Activated naive CD4-positive, alpha-beta T cell treated with anti-CD3 and anti-CD28 coated beads for 36 hours (primary cell): Measurements from ENCODE around the gene BCL2. TPM values are rescaled to one million over a fixed set of nuclear protein-coding genes. Genes with fewer than 3 reads are reported as not detected.

Experiments used
- CTCF ChIA-PET: fragments of 350-600 bp; sonication (Branson Sonifier 250); formaldehyde crosslinking; loops from one replicate; lab custom pipeline; 2021; ENCODE audit warnings: antibody characterized with exemption; lab: Charles Lee
- DNase-seq: peaks from one replicate; pipeline ENCODE4 v3.0.0-alpha.2; 2020
- H3K27ac Mint-ChIP-seq: one replicate; pipeline ENCODE4 v1.8.0; 2021; ENCODE audit warnings: mild to moderate bottlenecking, mixed read lengths
- H3K27me3 Mint-ChIP-seq: one replicate; pipeline ENCODE4 v1.8.0; 2021; ENCODE audit warnings: low read depth, mixed read lengths
- H3K36me3 Mint-ChIP-seq: one replicate; pipeline ENCODE4 v1.8.0; 2021; ENCODE audit warnings: low read depth, mixed read lengths
- H3K4me1 Mint-ChIP-seq: one replicate; pipeline ENCODE4 v1.8.0; 2021; ENCODE audit warnings: low read depth, mixed read lengths
- H3K4me3 Mint-ChIP-seq: one replicate; pipeline ENCODE4 v1.8.0; 2021; ENCODE audit warnings: mild to moderate bottlenecking, moderate library complexity, mixed read lengths
- H3K9me3 Mint-ChIP-seq: one replicate; pipeline ENCODE4 v1.8.0; 2021; ENCODE audit warnings: mixed read lengths
- intact Hi-C: fragments of 100-400 bp; cut with micrococcal nuclease; formaldehyde crosslinking; loops from one replicate; pipeline ENCODE4 v1.15.1; 2023
- total RNA-seq, 2 experiments: library from RNA; stranded (reverse); gene quantifications; one replicate each; pipeline ENCODE4 v1.2.3, GENCODE V29; 2021

BCL2 gene
- total RNA-seq, 2 experiments from 2014 or later, result 48.4 to 49.6 TPM

DNA sequence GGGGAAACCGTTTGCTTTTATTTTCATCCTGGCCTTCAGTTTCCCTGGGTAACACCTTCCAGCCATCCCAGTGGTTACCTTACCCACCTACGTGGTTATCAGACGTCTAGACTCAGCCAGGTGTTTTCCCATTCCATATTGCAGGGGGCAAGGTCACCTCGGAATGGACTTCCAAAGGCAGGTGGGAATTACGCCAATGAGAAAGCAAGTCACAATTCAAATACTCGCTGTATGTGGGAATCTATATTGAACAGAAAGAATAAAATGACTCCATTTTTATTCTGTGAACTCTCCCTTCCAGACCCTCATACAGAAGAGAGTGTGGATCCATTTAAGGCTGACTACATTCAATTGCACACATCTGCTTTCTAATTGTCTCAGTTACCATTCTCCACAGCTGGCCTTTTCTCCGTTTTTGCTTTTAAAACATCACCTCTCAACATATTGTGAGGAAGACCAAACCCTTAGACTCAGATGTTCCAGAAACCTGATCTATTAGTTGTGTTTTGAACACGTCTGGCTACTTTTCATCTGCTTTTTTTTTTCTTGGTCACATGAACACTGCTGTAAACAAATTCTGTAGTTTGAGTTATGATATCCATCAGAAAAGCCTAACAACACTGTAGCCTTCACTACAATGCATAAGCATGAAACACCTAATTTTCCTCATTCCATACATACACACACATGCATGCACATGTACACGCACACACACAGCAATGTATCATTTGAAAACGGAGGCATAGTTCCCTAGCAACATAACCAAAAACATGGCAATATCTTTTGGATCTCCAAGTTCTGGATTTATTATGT lies 59.8 kb downstream of the BCL2 start:
- Mint-ChIP-seq H3K27me3 (no peaks in the 10 kb centered on the region), H3K4me3 (no peak overlapping the region), H3K9me3 (peaks cover 3% of the 10 kb centered on the region), H3K4me1 (peaks cover 71% of the 10 kb centered on the region), H3K27ac (no peak overlapping the region), H3K36me3 (peaks cover 46% of the 10 kb centered on the region)
- CTCF ChIA-PET, result no interaction called here
- DNase-seq, result no peak
- intact Hi-C loops, result loop anchor here (5.0 kb wide), 1 partner anchor 33 kb away; no protein-coding TSS in a partner anchor

DNA sequence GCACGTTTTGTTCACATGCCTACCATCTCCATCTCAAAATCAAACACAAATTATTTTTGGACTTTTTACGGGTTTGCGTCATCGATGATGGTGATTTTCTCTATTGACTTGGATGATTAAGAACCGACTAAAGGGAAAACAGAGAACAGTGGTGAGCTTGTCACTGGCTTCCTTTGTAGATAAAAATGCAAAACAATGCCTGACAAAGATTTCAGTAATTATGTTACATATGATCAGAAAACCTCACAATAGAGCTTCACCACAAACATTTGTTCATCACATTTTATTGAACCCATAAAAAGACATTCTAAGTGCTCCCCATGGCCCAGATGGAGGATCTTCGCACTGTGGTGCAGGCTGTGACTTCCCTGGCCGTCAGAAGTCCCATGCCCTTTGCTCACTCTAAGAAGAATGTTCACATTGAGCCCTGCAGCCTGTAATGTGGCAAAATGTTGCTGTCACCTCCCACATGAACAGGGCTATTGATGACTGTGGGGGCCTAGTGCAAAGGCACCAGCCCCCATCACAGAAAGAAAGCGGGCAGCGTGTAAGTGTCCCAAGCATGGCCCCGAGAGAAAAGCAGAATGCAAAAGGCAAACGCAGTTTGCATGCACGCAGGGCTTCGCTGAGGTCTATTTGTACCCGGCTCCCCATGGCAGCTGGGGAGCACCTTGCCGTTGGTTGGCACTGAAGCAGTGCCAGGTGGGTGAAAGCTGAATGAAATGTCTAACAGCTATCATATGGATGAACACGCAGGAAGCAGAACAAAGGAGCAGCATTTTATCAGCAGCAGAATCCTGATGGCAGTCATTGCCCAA lies 60.6 kb downstream of the BCL2 start:
- Mint-ChIP-seq H3K9me3 (peaks cover 6% of the 10 kb centered on the region), H3K4me3 (peak overlapping the region; percentile 32), H3K36me3 (peaks cover 47% of the 10 kb centered on the region), H3K4me1 (peaks cover 75% of the 10 kb centered on the region), H3K27me3 (no peaks in the 10 kb centered on the region), H3K27ac (no peak overlapping the region)
- intact Hi-C loops, result loop anchor here (5.0 kb wide), 1 partner anchor 33 kb away; no protein-coding TSS in a partner anchor
- DNase-seq, result no peak
- CTCF ChIA-PET, result interaction anchor here (1.0 to 1.8 kb wide), 2 partner anchors 10 to 59 kb away, joined by 3 to 4 read pairs; no protein-coding TSS in a partner anchor

DNA sequence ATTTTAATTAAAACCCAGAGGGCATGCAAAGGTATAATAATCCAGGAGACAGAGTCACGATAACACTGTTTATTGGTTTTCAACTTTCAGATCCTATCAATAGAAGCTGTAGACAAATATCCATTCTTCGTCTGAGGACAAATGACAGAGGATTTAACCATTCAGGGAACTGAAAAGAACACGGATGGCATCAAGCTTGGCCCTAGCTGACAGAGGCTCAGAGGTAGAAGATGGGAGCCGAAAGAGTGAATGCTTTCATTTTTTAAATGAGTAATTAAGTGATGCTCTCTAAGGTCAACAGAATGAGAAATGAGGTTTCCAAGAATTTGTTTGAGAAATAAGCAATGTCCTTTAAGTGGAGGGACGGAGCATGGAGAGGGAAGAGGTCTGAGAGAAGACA lies 62.1 kb downstream of the BCL2 start:
- CTCF ChIA-PET, result interaction anchor here (1.8 kb wide), 1 partner anchor 61 kb away, joined by 4 read pairs; no protein-coding TSS in a partner anchor
- Mint-ChIP-seq H3K4me3 (no peak overlapping the region), H3K9me3 (peaks cover 8% of the 10 kb centered on the region), H3K27me3 (no peaks in the 10 kb centered on the region), H3K36me3 (peaks cover 51% of the 10 kb centered on the region), H3K4me1 (peaks cover 79% of the 10 kb centered on the region), H3K27ac (no peak overlapping the region)
- intact Hi-C loops, result loop anchor here (5.0 kb wide), 1 partner anchor 35 kb away; no protein-coding TSS in a partner anchor
- DNase-seq, result no peak

DNA sequence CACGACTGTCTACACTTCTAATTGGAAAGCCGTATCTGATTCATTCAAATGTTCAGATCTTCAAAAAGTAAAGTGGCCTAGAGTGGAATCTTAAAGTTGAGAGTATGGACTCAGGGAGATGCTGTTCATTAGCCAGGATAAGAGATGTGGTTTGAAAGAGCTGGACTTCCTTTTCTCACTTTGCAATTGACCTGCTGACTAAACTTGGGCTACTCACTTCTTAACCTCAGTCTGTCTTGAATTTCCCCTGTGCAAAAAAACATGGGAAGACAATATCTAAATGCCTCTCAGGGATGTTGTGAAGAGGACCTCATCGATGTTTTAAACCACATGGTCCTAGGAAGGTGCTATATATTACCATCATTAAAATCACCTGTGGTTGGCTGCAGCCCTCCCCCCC lies 64.1 kb downstream of the BCL2 start:
- Mint-ChIP-seq H3K27me3 (no peaks in the 10 kb centered on the region), H3K36me3 (peaks cover 50% of the 10 kb centered on the region), H3K4me1 (peaks cover 75% of the 10 kb centered on the region), H3K9me3 (peaks cover 7% of the 10 kb centered on the region), H3K4me3 (no peak overlapping the region), H3K27ac (no peak overlapping the region)
- DNase-seq, result no peak
- intact Hi-C loops, result loop anchor here (2.0 to 5.0 kb wide), 2 partner anchors 37 to 45 kb away; no protein-coding TSS in a partner anchor
- CTCF ChIA-PET, result interaction anchor here (0.8 to 1.5 kb wide), 2 partner anchors 52 to 63 kb away, joined by 3 to 6 read pairs; no protein-coding TSS in a partner anchor

DNA sequence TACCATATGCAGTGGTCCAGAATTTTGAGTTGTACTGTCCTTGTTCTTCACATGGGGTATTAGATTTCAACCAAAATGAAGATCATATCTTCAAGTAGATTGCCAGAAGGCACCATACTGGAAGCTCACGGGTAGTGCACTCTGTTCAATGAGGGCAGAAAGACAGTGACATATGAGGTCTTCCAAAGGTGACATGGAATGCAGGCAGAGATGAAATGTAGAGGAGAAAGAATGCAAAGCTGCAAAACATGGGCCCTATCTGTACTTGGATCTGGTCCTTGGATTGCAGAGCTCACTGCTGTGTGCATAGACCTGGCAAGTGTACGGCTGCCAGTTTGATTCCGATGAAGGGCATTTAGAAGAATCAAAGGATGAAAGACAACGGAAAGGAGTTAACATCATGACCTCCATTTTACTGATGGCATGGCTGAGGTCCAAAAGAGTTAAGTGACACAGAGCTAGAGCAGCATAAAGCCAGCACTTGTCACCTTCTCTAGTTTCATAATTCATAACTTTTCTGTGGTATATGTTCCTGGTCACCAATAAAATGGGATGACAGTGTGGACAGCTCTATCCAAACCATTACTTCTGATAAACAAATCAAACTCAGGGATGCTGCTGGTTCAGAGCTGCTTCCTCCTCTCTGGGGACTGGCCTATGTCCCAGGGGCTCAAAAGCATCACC lies 64.7 kb downstream of the BCL2 start:
- DNase-seq, result no peak
- Mint-ChIP-seq H3K27ac (peak overlapping the region; percentile 39), H3K4me1 (peaks cover 74% of the 10 kb centered on the region), H3K27me3 (no peaks in the 10 kb centered on the region), H3K36me3 (peaks cover 52% of the 10 kb centered on the region), H3K4me3 (no peak overlapping the region), H3K9me3 (peaks cover 7% of the 10 kb centered on the region)
- intact Hi-C loops, result loop anchor here (2.0 to 5.0 kb wide), 2 partner anchors 37 to 46 kb away; no protein-coding TSS in a partner anchor
- CTCF ChIA-PET, result interaction anchor here (0.8 kb wide), 1 partner anchor 53 kb away, joined by 3 read pairs; no protein-coding TSS in a partner anchor

DNA sequence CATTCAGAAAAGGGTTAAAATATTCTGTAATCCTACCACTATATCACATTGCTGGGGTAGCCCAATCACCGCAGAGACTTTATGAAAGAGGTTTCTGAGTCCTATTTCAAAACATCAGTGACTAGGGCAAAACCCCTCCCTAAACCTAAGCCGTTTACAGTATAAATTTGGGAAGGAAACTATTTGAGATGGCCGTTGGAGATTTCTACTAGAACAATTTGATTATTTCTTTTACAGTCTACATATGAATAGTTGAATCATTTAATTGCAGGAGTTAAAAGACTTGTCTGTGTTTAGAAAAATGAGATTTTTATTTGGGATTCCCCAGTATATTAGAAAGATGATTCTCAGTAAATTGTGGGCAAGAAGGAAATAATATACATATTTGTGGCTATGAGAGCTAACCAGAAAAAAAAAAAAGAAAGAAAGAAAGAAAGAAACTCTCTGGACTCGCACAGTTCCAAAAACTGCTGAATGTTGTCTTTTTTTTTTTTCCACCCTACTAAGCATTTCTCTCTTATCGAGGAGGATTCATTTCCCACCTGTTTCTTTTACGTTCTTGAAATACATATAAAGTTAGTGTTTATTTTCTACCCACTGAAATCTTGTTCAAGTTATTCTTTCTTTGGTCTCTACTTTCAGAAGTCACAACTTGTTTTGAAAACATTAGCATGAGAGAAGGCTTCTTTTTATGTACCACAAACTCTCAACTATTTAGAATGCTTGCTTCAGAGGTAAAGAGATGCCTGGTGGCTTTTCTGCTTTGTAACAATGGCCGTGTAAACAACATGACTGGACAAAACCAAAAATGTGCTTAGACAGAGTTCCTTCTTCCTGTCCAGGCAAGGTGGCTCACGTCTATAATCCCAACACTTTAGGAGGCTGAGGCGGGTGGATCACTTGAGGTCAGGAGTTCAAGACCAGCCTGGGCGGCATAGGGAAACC lies 65.9 kb downstream of the BCL2 start:
- H3K27me3 Mint-ChIP-seq, result no peaks in the 10 kb centered on the region
- peaks cover 71% of the 10 kb centered on the region for H3K4me1 Mint-ChIP-seq
- CTCF ChIA-PET, result no interaction called here
- H3K27ac Mint-ChIP-seq, result peak overlapping the region; percentile 53
- peaks cover 7% of the 10 kb centered on the region for H3K9me3 Mint-ChIP-seq
- intact Hi-C loops, result loop anchor here (2.0 kb wide), 2 partner anchors 21 to 47 kb away; no protein-coding TSS in a partner anchor
- peaks cover 52% of the 10 kb centered on the region for H3K36me3 Mint-ChIP-seq
- no peak for DNase-seq
- no peak overlapping the region for H3K4me3 Mint-ChIP-seq

DNA sequence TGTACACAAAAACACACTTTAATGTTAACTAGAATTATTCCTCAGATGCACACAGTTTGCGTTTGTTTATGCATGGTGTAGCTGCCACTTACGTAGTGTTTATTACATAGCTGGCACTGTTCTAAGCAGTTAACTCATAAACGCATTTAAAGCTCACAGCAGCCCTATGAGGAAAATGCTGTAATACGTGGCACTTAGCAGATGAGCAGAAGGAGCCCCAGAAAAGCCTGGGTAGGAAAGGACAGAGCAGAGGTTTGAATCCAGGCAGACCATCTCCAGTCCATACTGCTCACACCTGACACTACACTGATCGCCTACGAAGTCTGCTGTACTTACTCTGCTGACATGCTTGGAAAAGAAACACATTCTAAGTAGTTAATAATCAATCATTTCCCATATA lies 66.6 kb downstream of the BCL2 start:
- Mint-ChIP-seq H3K4me1 (peaks cover 68% of the 10 kb centered on the region), H3K9me3 (peaks cover 7% of the 10 kb centered on the region), H3K36me3 (peaks cover 56% of the 10 kb centered on the region), H3K4me3 (no peak overlapping the region), H3K27ac (no peak overlapping the region), H3K27me3 (no peaks in the 10 kb centered on the region)
- no peak for DNase-seq
- CTCF ChIA-PET, result no interaction called here
- intact Hi-C loops, result loop anchor here (2.0 kb wide), 1 partner anchor 20 kb away; no protein-coding TSS in a partner anchor

DNA sequence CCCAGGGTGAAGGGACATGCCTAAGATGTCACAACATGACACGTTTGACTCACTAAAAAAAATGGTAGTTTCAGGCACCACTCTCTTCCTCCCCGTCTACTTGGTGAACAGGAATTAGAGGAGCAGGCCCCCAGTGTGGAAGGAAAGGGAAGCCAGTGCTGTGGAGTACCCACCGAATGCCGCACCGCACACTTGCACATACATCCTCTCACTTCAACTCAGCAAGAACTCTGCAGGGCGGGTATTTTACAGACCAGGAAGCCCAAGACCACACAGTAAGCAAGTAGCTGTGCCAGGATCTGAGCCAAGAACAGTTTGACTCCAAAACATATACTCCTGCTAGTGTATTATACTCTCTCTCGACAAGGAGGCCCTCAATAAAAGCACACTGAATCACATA lies 69.8 kb downstream of the BCL2 start:
- CTCF ChIA-PET, result no interaction called here
- H3K36me3 Mint-ChIP-seq, result peaks cover 50% of the 10 kb centered on the region
- H3K27ac Mint-ChIP-seq, result peak overlapping the region; percentile 55
- intact Hi-C loops, result no loop called here
- peaks cover 63% of the 10 kb centered on the region for H3K4me1 Mint-ChIP-seq
- peak; percentile 45 for DNase-seq
- peak overlapping the region; percentile 22 for H3K4me3 Mint-ChIP-seq
- no peaks in the 10 kb centered on the region for H3K27me3 Mint-ChIP-seq
- peaks cover 9% of the 10 kb centered on the region for H3K9me3 Mint-ChIP-seq

DNA sequence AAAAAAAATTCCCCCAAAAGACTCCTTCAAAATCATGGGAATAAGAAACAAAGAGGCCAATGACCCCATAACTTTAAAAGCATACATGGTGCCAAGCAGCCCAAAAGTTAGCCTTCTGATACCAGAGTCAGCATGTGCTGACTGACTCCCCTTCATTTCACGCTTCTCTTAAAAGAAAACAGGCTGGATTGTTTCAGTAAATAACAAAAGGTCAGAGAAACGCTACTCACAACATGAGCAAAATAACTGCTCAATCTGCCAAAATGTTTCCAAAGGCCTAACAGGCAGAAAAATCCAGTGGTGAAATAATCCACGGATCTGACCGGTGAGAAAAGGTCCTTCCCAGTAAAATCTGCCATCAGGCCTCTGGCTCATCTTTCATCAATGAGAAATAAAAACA lies 71.6 kb downstream of the BCL2 start:
- H3K4me3 Mint-ChIP-seq, result no peak overlapping the region
- H3K27me3 Mint-ChIP-seq, result no peaks in the 10 kb centered on the region
- intact Hi-C loops, result no loop called here
- no peak for DNase-seq
- H3K36me3 Mint-ChIP-seq, result peaks cover 42% of the 10 kb centered on the region
- H3K27ac Mint-ChIP-seq, result no peak overlapping the region
- H3K4me1 Mint-ChIP-seq, result peaks cover 55% of the 10 kb centered on the region
- CTCF ChIA-PET, result interaction anchor here (1.0 kb wide), 1 partner anchor 14 kb away, joined by 3 read pairs; no protein-coding TSS in a partner anchor
- peaks cover 7% of the 10 kb centered on the region for H3K9me3 Mint-ChIP-seq

DNA sequence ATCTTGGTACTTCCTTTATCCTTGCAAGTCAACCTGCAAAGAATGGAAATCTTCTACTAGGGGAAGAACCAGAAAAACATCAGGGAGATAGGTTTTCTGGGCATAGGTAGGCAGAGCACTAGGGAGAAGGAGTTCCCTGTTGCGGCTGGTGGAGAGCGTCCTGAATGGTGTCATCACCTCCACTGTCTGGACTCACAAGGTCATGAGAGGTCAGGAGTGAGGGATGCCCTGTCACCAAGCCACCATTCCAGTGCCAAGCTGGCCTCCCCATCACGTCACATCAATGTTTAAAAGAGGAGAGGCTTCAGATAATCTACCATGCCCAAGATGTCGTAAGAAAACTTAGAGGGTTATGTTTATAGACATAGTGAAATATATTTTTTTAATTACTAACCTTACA lies 72.1 kb downstream of the BCL2 start:
- intact Hi-C loops, result no loop called here
- H3K4me3 Mint-ChIP-seq, result no peak overlapping the region
- CTCF ChIA-PET, result no interaction called here

DNA sequence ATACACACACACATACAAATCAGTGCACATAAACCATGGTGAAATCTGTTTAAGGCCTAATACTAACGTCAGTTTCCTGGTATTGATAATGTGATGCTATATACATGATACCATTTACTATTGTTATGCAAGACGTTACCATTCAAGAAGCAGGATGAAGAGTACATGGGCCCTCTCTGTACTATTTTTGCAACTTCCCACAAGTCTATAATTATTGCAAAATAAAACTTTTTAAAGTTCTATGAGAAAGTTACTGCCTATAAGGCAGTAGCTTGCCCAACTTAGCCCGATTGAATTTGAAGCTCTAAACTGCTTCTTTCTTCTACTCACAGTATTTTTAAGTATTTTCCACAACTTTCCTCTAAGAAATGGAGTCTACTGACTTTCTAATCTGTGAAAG lies 74.0 kb downstream of the BCL2 start:
- H3K9me3 Mint-ChIP-seq, result peaks cover 3% of the 10 kb centered on the region
- CTCF ChIA-PET, result interaction anchor here (1.4 kb wide), 1 partner anchor 9 kb away, joined by 4 read pairs; no protein-coding TSS in a partner anchor
- no peaks in the 10 kb centered on the region for H3K27me3 Mint-ChIP-seq
- no peak overlapping the region for H3K4me3 Mint-ChIP-seq
- no peak overlapping the region for H3K27ac Mint-ChIP-seq
- intact Hi-C loops, result no loop called here
- no peak for DNase-seq
- H3K4me1 Mint-ChIP-seq, result peaks cover 50% of the 10 kb centered on the region
- peaks cover 48% of the 10 kb centered on the region for H3K36me3 Mint-ChIP-seq

More for the DNA sequence above, 72.1 kb downstream of the BCL2 start:
- Mint-ChIP-seq H3K36me3 (peaks cover 43% of the 10 kb centered on the region), H3K9me3 (peaks cover 5% of the 10 kb centered on the region), H3K27ac (no peak overlapping the region), H3K4me1 (peaks cover 57% of the 10 kb centered on the region), H3K27me3 (no peaks in the 10 kb centered on the region)
- no peak for DNase-seq
